Lower leg skin (tissue), 4 donors: Measurements from ENCODE around the gene FBXL19. TPM values are rescaled to one million over a fixed set of nuclear protein-coding genes. Genes with fewer than 3 reads are reported as not detected.

Source experiments
- DNase-seq, 2 donors: peaks; one replicate each; pipeline ENCODE4 v3.0.0-alpha.2; 2019; ENCODE audit warnings: low spot score in 2 of 2
- H3K4me3 ChIP-seq: fragments of 200-600 bp; sonication (generic); 2 replicates; pipeline ENCODE4 v1.5.1; 2017; ENCODE audit warnings: mild to moderate bottlenecking, low read depth; ENCODE audit not compliant: poor library complexity, severe bottlenecking
- CTCF ChIP-seq, 3 donors: fragments of 450-650 bp; IDR thresholded peaks; one replicate each; pipeline ENCODE4 v1.5.1; 2016; ENCODE audit warnings: antibody characterized with exemption in 3 of 3, mild to moderate bottlenecking in 3 of 3, moderate library complexity in 2 of 3
- POLR2A ChIP-seq, 2 donors: fragments of 450-650 bp; IDR thresholded peaks; one replicate each; pipeline ENCODE4 v1.6.1; 2016 to 2017; ENCODE audit warnings: antibody characterized with exemption in 2 of 2, mild to moderate bottlenecking in 1 of 2, moderate library complexity in 1 of 2
- WGBS, 2 donors: methylation state at CpG; one replicate each; pipeline ENCODE4 v1.1.5; 2018; 5-methylcytosine and 5-hydroxymethylcytosine counted together
- intact Hi-C: fragments of 100-400 bp; cut with DNase I; formaldehyde crosslinking; loops from one replicate; pipeline ENCODE4 v1.15.0; 2023; ENCODE audit warnings: low total_unique reads
- total RNA-seq, 4 donors: library from RNA; depleted of rRNA; stranded (reverse); fragments of >200 nt; gene quantifications; one replicate each; pipeline ENCODE4 v1.1.0, GENCODE V29; 2016

Gene FBXL19
- total RNA-seq, 4 donors from 2014 or later = 17.7 to 25.1 (median 22.1) TPM

- 15 to 16% methylated on average over 31 of the region's 31 CpGs for WGBS, 2 donors
- DNase-seq = peak; percentile 86 to 97
- TF ChIP-seq CTCF (IDR thresholded peaks at IDR 0.05) (no peak), POLR2A (IDR thresholded peaks at IDR 0.05) (no peak)
- intact Hi-C loops = no loop called here
- peak overlapping the region; percentile 36 for H3K4me3 ChIP-seq
These were observed 26.3 kb upstream of the FBXL19 start for GRCh38 chr16:30896889-30897733.

- no peak for DNase-seq
- H3K4me3 ChIP-seq = no peak overlapping the region
- intact Hi-C loops = no loop called here
- WGBS, 2 donors = 66 to 68% methylated on average over 2 of the region's 2 CpGs
- TF ChIP-seq POLR2A (IDR thresholded peaks at IDR 0.05) = no peak
- TF ChIP-seq CTCF (IDR thresholded peaks at IDR 0.05) = no peak
These were observed 23.6 kb upstream of the FBXL19 start for GRCh38 chr16:30899794-30900193.

GRCh38 chr16:30900588-30900987 is 22.8 kb upstream of the FBXL19 start:
- no peak overlapping the region for H3K4me3 ChIP-seq
- DNase-seq = no peak
- 96 to 99% methylated on average over 5 of the region's 5 CpGs for WGBS, 2 donors
- intact Hi-C loops = no loop called here
- no peak for TF ChIP-seq CTCF (IDR thresholded peaks at IDR 0.05)
- no peak for TF ChIP-seq POLR2A (IDR thresholded peaks at IDR 0.05)

- TF ChIP-seq POLR2A (IDR thresholded peaks at IDR 0.05) (no peak), CTCF (IDR thresholded peaks at IDR 0.05) (no peak)
- no peak for DNase-seq
- 38 to 46% methylated on average over 6 of the region's 6 CpGs for WGBS, 2 donors
- intact Hi-C loops = no loop called here
- no peak overlapping the region for H3K4me3 ChIP-seq
These were observed 22.0 kb upstream of the FBXL19 start for GRCh38 chr16:30901201-30902028.

- H3K4me3 ChIP-seq = peak overlapping the region; percentile 39
- DNase-seq = no peak
- TF ChIP-seq CTCF (IDR thresholded peaks at IDR 0.05) = no peak
- TF ChIP-seq POLR2A (IDR thresholded peaks at IDR 0.05) = no peak
- intact Hi-C loops = no loop called here
- 26 to 30% methylated on average over 32 to 34 of the region's 99 CpGs for WGBS, 2 donors
These were observed 21.1 kb upstream of the FBXL19 start for GRCh38 chr16:30902029-30902972.
